ENCODE results near the gene PPDPF. TPM values are rescaled to one million over a fixed set of nuclear protein-coding genes. Genes with fewer than 3 reads are reported as not detected.

Gene PPDPF
- total RNA-seq, 1 experiment from 2014 or later: 51.0 TPM

- Histone ChIP-seq H2AFZ (ENCODE audit: low read length) (no peak overlapping the region), H3K4me3 (ENCODE audit: low read length) (no peak overlapping the region), H3K9ac (ENCODE audit: low read length) (no peak overlapping the region), H3K4me1 (ENCODE audit: low read length) (peaks cover 32% of the 10 kb centered on the region), H3K36me3 (ENCODE audit: insufficient read depth, low read length) (no peaks in the 10 kb centered on the region), H3K9me3 (ENCODE audit: low read length) (no peaks in the 10 kb centered on the region), H3K79me2 (ENCODE audit: low read length) (no peaks in the 10 kb centered on the region), H3K4me2 (ENCODE audit: low read depth, low read length, poor library complexity, severe bottlenecking) (no peak overlapping the region), H3K27me3 (ENCODE audit: low read length) (no peaks in the 10 kb centered on the region), H3K27ac (ENCODE audit: low read length) (no peak overlapping the region), H4K20me1 (ENCODE audit: insufficient read depth, low read depth, low read length) (0 out of 2 replicates have a peak, but pooled peaks cover 2% of the 10 kb centered on the region), H3K9me2 (replicated peaks; ENCODE audit: insufficient read depth, low read length) (no peaks in the 10 kb centered on the region)
- no peak for DNase-seq
These were observed 19.1 kb downstream of the PPDPF start for GRCh38 chr20:63539441-63540370.

GRCh38 chr20:63540417-63541186 lies 20.0 kb downstream of the PPDPF start:
- H3K27me3 ChIP-seq (ENCODE audit: low read length): no peaks in the 10 kb centered on the region
- H3K4me2 ChIP-seq (ENCODE audit: low read depth, low read length, poor library complexity, severe bottlenecking): no peak overlapping the region
- peaks cover 39% of the 10 kb centered on the region for H3K4me1 ChIP-seq (ENCODE audit: low read length)
- H3K79me2 ChIP-seq (ENCODE audit: low read length): no peaks in the 10 kb centered on the region
- DNase-seq: peak; percentile 61
- no peaks in the 10 kb centered on the region for H3K36me3 ChIP-seq (ENCODE audit: insufficient read depth, low read length)
- no peaks in the 10 kb centered on the region for H3K9me2 ChIP-seq (replicated peaks; ENCODE audit: insufficient read depth, low read length)
- H4K20me1 ChIP-seq (ENCODE audit: insufficient read depth, low read depth, low read length): 0 out of 2 replicates have a peak, but pooled peaks cover 2% of the 10 kb centered on the region
- H3K27ac ChIP-seq (ENCODE audit: low read length): no peak overlapping the region
- H3K4me3 ChIP-seq (ENCODE audit: low read length): no peak overlapping the region
- no peak overlapping the region for H3K9ac ChIP-seq (ENCODE audit: low read length)
- H2AFZ ChIP-seq (ENCODE audit: low read length): no peak overlapping the region
- H3K9me3 ChIP-seq (ENCODE audit: low read length): no peaks in the 10 kb centered on the region

- Histone ChIP-seq H3K9me2 (replicated peaks; ENCODE audit: insufficient read depth, low read length) (no peaks in the 10 kb centered on the region), H3K79me2 (ENCODE audit: low read length) (no peaks in the 10 kb centered on the region), H3K4me1 (ENCODE audit: low read length) (peaks cover 47% of the 10 kb centered on the region), H2AFZ (ENCODE audit: low read length) (no peak overlapping the region), H3K4me3 (ENCODE audit: low read length) (no peak overlapping the region), H3K4me2 (ENCODE audit: low read depth, low read length, poor library complexity, severe bottlenecking) (no peak overlapping the region), H3K27ac (ENCODE audit: low read length) (no peak overlapping the region), H3K36me3 (ENCODE audit: insufficient read depth, low read length) (no peaks in the 10 kb centered on the region), H3K27me3 (ENCODE audit: low read length) (no peaks in the 10 kb centered on the region), H3K9ac (ENCODE audit: low read length) (no peak overlapping the region), H4K20me1 (ENCODE audit: insufficient read depth, low read depth, low read length) (0 out of 2 replicates have a peak, but pooled peaks cover 5% of the 10 kb centered on the region), H3K9me3 (ENCODE audit: low read length) (no peaks in the 10 kb centered on the region)
- no peak for DNase-seq
These were observed 20.8 kb downstream of the PPDPF start for GRCh38 chr20:63541371-63541770.

DNA sequence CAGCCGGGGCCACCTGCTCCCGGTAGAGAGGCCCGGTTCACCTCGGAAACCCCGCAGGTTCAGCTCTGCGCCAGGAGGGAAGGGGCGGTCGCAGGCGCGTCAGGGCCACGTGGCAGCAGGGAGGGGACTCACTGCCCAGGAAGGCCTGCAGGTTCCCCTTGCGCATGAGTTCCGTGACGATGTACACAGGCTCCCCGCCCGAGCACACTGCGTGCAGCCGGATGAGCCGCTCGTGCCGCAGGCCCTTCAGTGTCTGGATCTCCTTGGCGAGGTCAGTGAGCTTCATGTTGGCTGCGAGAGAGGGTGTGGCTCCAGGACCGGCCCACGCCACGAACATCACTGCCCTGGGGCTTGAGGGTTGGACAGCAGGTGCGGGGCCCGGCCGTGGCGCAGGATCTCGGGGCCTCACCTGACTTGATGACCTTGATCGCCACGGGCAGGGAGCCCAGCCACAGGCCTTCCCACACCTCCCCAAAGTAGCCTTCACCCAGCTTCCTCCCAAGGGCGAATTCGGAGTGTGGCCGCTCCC lies 21.5 kb downstream of the PPDPF start:
- H3K27me3 ChIP-seq (ENCODE audit: low read length): no peaks in the 10 kb centered on the region
- no peak for DNase-seq
- H3K9ac ChIP-seq (ENCODE audit: low read length): no peak overlapping the region
- H3K79me2 ChIP-seq (ENCODE audit: low read length): no peaks in the 10 kb centered on the region
- H3K4me2 ChIP-seq (ENCODE audit: low read depth, low read length, poor library complexity, severe bottlenecking): no peak overlapping the region
- no peaks in the 10 kb centered on the region for H3K36me3 ChIP-seq (ENCODE audit: insufficient read depth, low read length)
- H3K4me1 ChIP-seq (ENCODE audit: low read length): peaks cover 47% of the 10 kb centered on the region
- no peaks in the 10 kb centered on the region for H3K9me3 ChIP-seq (ENCODE audit: low read length)
- 0 out of 2 replicates have a peak, but pooled peaks cover 5% of the 10 kb centered on the region for H4K20me1 ChIP-seq (ENCODE audit: insufficient read depth, low read depth, low read length)
- no peak overlapping the region for H3K27ac ChIP-seq (ENCODE audit: low read length)
- no peaks in the 10 kb centered on the region for H3K9me2 ChIP-seq (replicated peaks; ENCODE audit: insufficient read depth, low read length)
- H2AFZ ChIP-seq (ENCODE audit: low read length): no peak overlapping the region
- no peak overlapping the region for H3K4me3 ChIP-seq (ENCODE audit: low read length)

DNA sequence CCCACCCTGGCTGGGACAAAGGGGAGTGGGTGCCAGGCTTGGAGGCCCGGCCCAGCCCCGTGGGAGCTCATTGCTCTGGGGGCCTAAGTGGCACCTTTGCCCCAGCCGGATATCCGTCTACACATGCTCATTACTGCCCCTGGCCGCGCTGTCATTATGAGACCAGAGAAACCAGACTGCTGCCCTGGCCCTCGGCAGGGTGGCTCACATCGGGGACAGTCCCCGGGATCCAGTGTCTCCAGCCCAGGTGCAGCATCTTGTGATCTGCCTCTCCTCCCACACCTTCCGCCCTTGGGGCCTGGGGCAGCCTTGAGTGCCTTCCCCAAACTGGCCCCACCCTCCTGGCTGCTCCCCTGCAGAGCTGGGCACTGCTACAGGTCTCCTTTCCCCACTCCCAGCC lies 22.1 kb downstream of the PPDPF start:
- Histone ChIP-seq H4K20me1 (ENCODE audit: insufficient read depth, low read depth, low read length) (0 out of 2 replicates have a peak, but pooled peaks cover 5% of the 10 kb centered on the region), H3K4me2 (ENCODE audit: low read depth, low read length, poor library complexity, severe bottlenecking) (no peak overlapping the region), H3K9me2 (replicated peaks; ENCODE audit: insufficient read depth, low read length) (no peaks in the 10 kb centered on the region), H3K27me3 (ENCODE audit: low read length) (no peaks in the 10 kb centered on the region), H3K79me2 (ENCODE audit: low read length) (no peaks in the 10 kb centered on the region), H3K4me3 (ENCODE audit: low read length) (no peak overlapping the region), H3K9me3 (ENCODE audit: low read length) (no peaks in the 10 kb centered on the region), H2AFZ (ENCODE audit: low read length) (no peak overlapping the region), H3K27ac (ENCODE audit: low read length) (no peak overlapping the region), H3K36me3 (ENCODE audit: insufficient read depth, low read length) (no peaks in the 10 kb centered on the region), H3K9ac (ENCODE audit: low read length) (no peak overlapping the region), H3K4me1 (ENCODE audit: low read length) (peaks cover 42% of the 10 kb centered on the region)
- DNase-seq: no peak

DNA sequence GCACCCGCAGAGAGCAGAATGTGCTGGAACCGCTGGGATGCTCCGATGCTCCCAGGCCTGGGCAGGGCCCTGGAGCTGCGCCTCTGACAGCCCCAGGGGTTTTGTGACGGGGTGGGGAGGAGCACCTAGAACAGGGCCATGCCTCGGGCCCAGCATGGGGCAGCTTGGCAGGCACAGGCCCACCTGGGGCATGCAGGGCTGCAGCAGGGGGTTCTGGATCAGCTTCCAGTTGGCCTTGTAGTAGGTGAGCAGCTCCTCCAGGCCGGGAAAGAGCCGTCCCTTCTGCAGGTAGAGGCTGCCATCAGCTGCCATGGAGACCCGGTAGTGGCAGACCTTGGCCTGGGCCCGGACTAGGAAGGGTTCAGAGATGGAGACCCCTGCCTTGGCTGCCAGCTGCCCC lies 22.6 kb downstream of the PPDPF start:
- Histone ChIP-seq H3K27me3 (ENCODE audit: low read length) (no peaks in the 10 kb centered on the region), H3K9me2 (replicated peaks; ENCODE audit: insufficient read depth, low read length) (no peaks in the 10 kb centered on the region), H3K9me3 (ENCODE audit: low read length) (no peaks in the 10 kb centered on the region), H4K20me1 (ENCODE audit: insufficient read depth, low read depth, low read length) (0 out of 2 replicates have a peak, but pooled peaks cover 5% of the 10 kb centered on the region), H3K4me1 (ENCODE audit: low read length) (peaks cover 44% of the 10 kb centered on the region), H2AFZ (ENCODE audit: low read length) (no peak overlapping the region), H3K36me3 (ENCODE audit: insufficient read depth, low read length) (no peaks in the 10 kb centered on the region), H3K79me2 (ENCODE audit: low read length) (no peaks in the 10 kb centered on the region), H3K27ac (ENCODE audit: low read length) (no peak overlapping the region), H3K4me3 (ENCODE audit: low read length) (no peak overlapping the region), H3K9ac (ENCODE audit: low read length) (no peak overlapping the region), H3K4me2 (ENCODE audit: low read depth, low read length, poor library complexity, severe bottlenecking) (no peak overlapping the region)
- no peak for DNase-seq

DNA sequence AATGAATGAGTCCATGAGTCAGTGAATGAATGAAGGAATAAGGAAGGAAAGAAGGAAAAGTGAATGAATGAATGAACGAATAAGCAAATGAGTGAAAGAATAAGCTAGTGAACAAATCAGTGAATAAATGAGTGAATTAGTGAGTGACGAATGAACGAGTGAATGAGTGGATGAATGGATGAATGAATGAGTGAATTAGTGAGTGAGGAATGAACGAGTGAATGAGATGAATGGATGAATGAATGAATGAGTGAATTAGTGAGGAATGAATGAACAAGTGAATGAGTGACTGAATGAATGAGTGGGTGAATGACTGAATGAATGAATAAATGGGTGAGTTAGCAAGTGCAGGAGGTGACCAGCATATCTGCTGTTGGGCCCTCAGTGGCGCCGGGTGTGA lies 23.2 kb downstream of the PPDPF start:
- H3K79me2 ChIP-seq (ENCODE audit: low read length): no peaks in the 10 kb centered on the region
- H2AFZ ChIP-seq (ENCODE audit: low read length): no peak overlapping the region
- H3K4me2 ChIP-seq (ENCODE audit: low read depth, low read length, poor library complexity, severe bottlenecking): no peak overlapping the region
- H3K27ac ChIP-seq (ENCODE audit: low read length): no peak overlapping the region
- 0 out of 2 replicates have a peak, but pooled peaks cover 5% of the 10 kb centered on the region for H4K20me1 ChIP-seq (ENCODE audit: insufficient read depth, low read depth, low read length)
- no peaks in the 10 kb centered on the region for H3K36me3 ChIP-seq (ENCODE audit: insufficient read depth, low read length)
- peaks cover 44% of the 10 kb centered on the region for H3K4me1 ChIP-seq (ENCODE audit: low read length)
- no peak for DNase-seq
- H3K9me2 ChIP-seq (replicated peaks; ENCODE audit: insufficient read depth, low read length): no peaks in the 10 kb centered on the region
- no peak overlapping the region for H3K4me3 ChIP-seq (ENCODE audit: low read length)
- H3K9ac ChIP-seq (ENCODE audit: low read length): no peak overlapping the region
- H3K27me3 ChIP-seq (ENCODE audit: low read length): no peaks in the 10 kb centered on the region
- H3K9me3 ChIP-seq (ENCODE audit: low read length): no peaks in the 10 kb centered on the region
